Nephron (organoid): Measurements from ENCODE around the gene ZBTB26.

ENCODE experiments used
- H3K27ac Mint-ChIP-seq, 3 experiments: 2 replicates each; pipeline ENCODE4 v1.8.0; 2020; ENCODE audit warnings: mixed read lengths in 3 of 3, mild to moderate bottlenecking in 2 of 3, moderate library complexity in 1 of 3
- H3K27me3 Mint-ChIP-seq: 2 replicates; pipeline ENCODE4 v1.8.0; 2021; ENCODE audit warnings: low read depth, mild to moderate bottlenecking, moderate library complexity, mixed read lengths
- H3K36me3 Mint-ChIP-seq: 2 replicates; pipeline ENCODE4 v1.8.0; 2020; ENCODE audit warnings: low read depth, mixed read lengths
- H3K4me1 Mint-ChIP-seq: 2 replicates; pipeline ENCODE4 v1.8.0; 2020; ENCODE audit warnings: mixed read lengths
- H3K4me3 Mint-ChIP-seq, 3 experiments: 2 replicates each; pipeline ENCODE4 v1.8.0; 2020; ENCODE audit warnings: mild to moderate bottlenecking in 3 of 3, mixed read lengths in 3 of 3, moderate library complexity in 2 of 3
- H3K9me3 Mint-ChIP-seq: 2 replicates; pipeline ENCODE4 v1.8.0; 2020; ENCODE audit warnings: mixed read lengths
- CTCF ChIP-seq, 3 experiments: fragments of 200-600 bp; sonication (generic); IDR thresholded peaks; one replicate each; pipeline ENCODE4 v1.5.0; 2021; ENCODE audit warnings: antibody characterized with exemption in 3 of 3; ENCODE audit not compliant: unreplicated experiment in 3 of 3

The ZBTB26 gene

DNA sequence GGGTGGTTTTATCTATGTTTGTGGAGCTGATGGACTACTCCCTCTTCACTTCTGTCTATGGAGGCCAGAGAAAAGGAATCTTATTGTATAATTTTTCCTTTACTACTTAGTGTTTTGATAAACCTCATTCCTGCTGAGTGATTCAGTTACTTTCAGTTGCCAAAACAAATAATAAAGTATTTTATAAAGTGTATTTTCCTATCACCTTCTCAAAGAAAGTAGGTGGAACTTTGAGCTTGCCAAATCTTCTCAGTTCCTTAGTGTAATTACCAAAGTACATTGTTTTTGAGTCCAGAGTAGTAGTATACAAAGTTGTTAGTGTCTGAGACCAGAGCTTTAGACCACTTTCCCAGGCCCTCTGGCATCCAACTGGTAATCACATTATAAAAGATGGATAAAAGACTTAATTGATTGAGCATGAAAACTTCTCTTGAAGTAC is 23.0 kb upstream of the ZBTB26 start:
- Mint-ChIP-seq H3K27me3 (no peaks in the 10 kb centered on the region), H3K4me3 (no peak overlapping the region), H3K9me3 (no peaks in the 10 kb centered on the region), H3K4me1 (peaks cover 24% of the 10 kb centered on the region), H3K36me3 (peaks cover 27% of the 10 kb centered on the region), H3K27ac (peak overlapping the region in 1 of 3 experiments; percentile 59)
- no peak for TF ChIP-seq CTCF (IDR thresholded peaks at IDR 0.05; ENCODE audit: unreplicated experiment in 3 of 3)

DNA sequence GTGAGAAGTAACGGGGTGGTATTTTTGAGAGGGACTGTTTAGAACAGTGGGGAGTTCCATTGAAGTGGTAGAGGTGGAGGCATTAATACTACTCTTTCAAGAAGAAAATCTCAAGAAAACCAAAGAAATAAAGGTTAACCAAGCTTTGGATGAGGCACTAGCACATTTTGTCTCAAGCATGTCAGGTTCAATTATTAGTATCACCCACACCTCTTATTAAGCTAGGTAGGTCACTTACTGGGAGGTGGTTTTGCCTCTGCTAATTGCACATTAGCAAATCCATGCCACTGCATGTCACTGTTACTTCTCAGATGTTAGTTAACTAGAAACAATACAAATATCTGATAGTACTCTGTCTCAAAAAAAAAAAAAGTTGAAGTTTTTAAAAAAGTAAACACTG is 19.7 kb upstream of the ZBTB26 start:
- Mint-ChIP-seq H3K27ac (no peak overlapping the region), H3K27me3 (no peaks in the 10 kb centered on the region), H3K4me1 (peaks cover 31% of the 10 kb centered on the region), H3K4me3 (no peak overlapping the region), H3K9me3 (no peaks in the 10 kb centered on the region), H3K36me3 (peaks cover 10% of the 10 kb centered on the region)
- no peak for TF ChIP-seq CTCF (IDR thresholded peaks at IDR 0.05; ENCODE audit: unreplicated experiment in 3 of 3)

GRCh38 chr9:122950263-122950662 is 19.0 kb upstream of the ZBTB26 start:
- TF ChIP-seq CTCF (IDR thresholded peaks at IDR 0.05; ENCODE audit: unreplicated experiment in 3 of 3): no peak

DNA sequence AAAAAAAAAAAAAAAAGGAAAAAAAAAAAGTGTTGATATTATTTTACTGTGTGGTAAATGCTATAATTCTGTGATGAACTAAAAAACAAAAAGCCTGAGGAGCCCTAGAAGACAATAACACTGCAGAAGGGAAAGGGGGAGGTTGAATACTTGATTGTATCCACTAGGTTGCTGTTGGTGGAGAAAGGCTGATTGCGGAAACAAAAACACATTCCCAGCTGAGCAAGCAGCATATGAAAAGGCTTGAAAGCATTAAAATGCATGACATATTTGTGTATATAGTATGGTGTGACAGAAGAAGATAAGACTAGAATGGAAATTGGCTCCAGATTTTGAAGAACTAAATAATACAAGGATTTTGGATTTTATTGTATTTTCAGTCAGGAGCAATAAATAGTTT is 18.4 kb upstream of the ZBTB26 start:
- Mint-ChIP-seq H3K9me3 (no peaks in the 10 kb centered on the region), H3K4me1 (peaks cover 31% of the 10 kb centered on the region), H3K36me3 (peaks cover 16% of the 10 kb centered on the region), H3K27ac (peak overlapping the region; percentile 3 to 83 (median 62)), H3K4me3 (no peak overlapping the region), H3K27me3 (no peaks in the 10 kb centered on the region)
- no peak for TF ChIP-seq CTCF (IDR thresholded peaks at IDR 0.05; ENCODE audit: unreplicated experiment in 3 of 3)

More at GRCh38 chr9:122950263-122950662, 19.0 kb upstream of the ZBTB26 start:
- no peaks in the 10 kb centered on the region for H3K9me3 Mint-ChIP-seq
- no peaks in the 10 kb centered on the region for H3K27me3 Mint-ChIP-seq
- no peak overlapping the region for H3K4me3 Mint-ChIP-seq
- H3K27ac Mint-ChIP-seq: peak overlapping the region in 1 of 3 experiments; percentile 83
- H3K36me3 Mint-ChIP-seq: peaks cover 14% of the 10 kb centered on the region
- peaks cover 34% of the 10 kb centered on the region for H3K4me1 Mint-ChIP-seq

DNA sequence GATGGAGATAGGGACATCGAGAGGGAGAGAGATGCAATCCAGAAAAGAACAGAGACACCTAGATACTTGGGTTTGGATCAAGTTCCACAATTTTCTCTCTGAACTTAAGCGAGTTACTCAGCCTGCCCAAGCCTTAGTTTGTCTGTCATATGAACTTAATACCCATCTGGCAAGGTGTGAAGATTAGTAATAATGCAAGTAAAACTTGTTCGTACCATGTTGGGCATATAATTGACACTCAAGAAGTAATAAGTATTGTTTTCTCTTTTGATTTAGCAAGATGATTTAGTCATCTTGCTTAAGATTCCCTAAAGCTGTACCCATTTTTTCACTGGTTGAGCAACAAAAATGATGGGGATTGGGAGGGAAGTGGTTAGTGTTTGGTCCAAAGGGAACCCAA is 17.0 kb upstream of the ZBTB26 start:
- Mint-ChIP-seq H3K27me3 (no peaks in the 10 kb centered on the region), H3K4me3 (no peak overlapping the region), H3K36me3 (peaks cover 13% of the 10 kb centered on the region), H3K9me3 (no peaks in the 10 kb centered on the region), H3K4me1 (peaks cover 23% of the 10 kb centered on the region), H3K27ac (peak overlapping the region in 1 of 3 experiments; percentile 38)
- TF ChIP-seq CTCF (IDR thresholded peaks at IDR 0.05; ENCODE audit: unreplicated experiment in 3 of 3): no peak

DNA sequence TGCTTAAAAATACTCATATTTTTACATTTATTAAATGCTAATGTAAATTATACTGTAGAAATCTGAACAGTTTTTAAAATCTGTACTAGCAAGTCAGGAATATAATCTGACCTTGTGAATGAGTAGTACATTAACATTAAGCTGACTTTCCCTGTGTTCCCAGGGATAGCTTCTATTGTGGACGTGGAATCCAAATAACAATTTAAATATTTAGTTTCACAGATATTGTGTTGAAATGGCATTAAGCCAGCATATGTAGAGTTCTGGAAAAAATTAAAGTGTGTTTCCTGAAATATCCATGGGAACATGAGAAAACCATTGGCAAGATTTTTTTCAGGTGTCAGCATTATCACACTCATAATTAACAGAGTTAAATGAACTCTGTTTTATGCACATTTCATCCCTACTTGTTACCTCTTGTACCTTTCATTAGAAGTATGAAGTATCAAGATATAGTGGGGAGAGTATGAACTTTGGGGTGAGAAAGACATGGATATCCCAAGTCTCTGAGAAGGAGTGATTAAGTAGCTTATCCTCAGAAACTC is 15.2 kb upstream of the ZBTB26 start:
- H3K27me3 Mint-ChIP-seq: no peaks in the 10 kb centered on the region
- H3K27ac Mint-ChIP-seq: no peak overlapping the region
- no peak overlapping the region for H3K4me3 Mint-ChIP-seq
- peaks cover 13% of the 10 kb centered on the region for H3K36me3 Mint-ChIP-seq
- H3K9me3 Mint-ChIP-seq: no peaks in the 10 kb centered on the region
- peaks cover 30% of the 10 kb centered on the region for H3K4me1 Mint-ChIP-seq
- no peak for TF ChIP-seq CTCF (IDR thresholded peaks at IDR 0.05; ENCODE audit: unreplicated experiment in 3 of 3)
